Colonic mucosa (tissue), 4 donors: Measurements from ENCODE around the gene EMC1. TPM values are rescaled to one million over a fixed set of nuclear protein-coding genes. Genes with fewer than 3 reads are reported as not detected.
A peak's percentile ranks its signal among the peaks of the same experiment; 100 is the strongest.
"Not testable (repeated sequence)": the region's sequence is repeated elsewhere in the genome, so short reads cannot be mapped to it uniquely, and the experiment has no call there.

Experiments
- DNase-seq: peaks from one replicate; pipeline ENCODE4 v3.0.0-alpha.2; 2020
- H3K27ac ChIP-seq: fragments of 200-600 bp; one replicate; pipeline ENCODE4 v1.8.0; 2021
- H3K27me3 ChIP-seq: fragments of 200-600 bp; one replicate; pipeline ENCODE4 v1.8.0; 2021
- H3K36me3 ChIP-seq: fragments of 200-600 bp; one replicate; pipeline ENCODE4 v1.8.0; 2021
- H3K4me1 ChIP-seq: fragments of 200-600 bp; one replicate; pipeline ENCODE4 v1.8.0; 2021; ENCODE audit warnings: mild to moderate bottlenecking
- H3K4me3 ChIP-seq: fragments of 200-600 bp; one replicate; pipeline ENCODE4 v1.8.0; 2021
- H3K9ac ChIP-seq, 2 donors: one replicate each; pipeline ENCODE4 v1.7.0; 2013; ENCODE audit warnings: control low read depth in 2 of 2, low read depth in 2 of 2, low read length in 2 of 2
- H3K9me3 ChIP-seq: fragments of 200-600 bp; one replicate; pipeline ENCODE4 v1.8.0; 2021
- intact Hi-C: fragments of 100-400 bp; cut with DNase I; formaldehyde crosslinking; loops from one replicate; pipeline ENCODE4 v1.14.1; 2022
- total RNA-seq, 2 donors: library from RNA; stranded (reverse); fragmentation: NEBNext Ultra II Directional in 1 of 2; extraction: Animal tissue kit (Norgen Biotek cat#: 25700) in 1 of 2; gene quantifications; one replicate each; pipeline ENCODE4 v1.2.1, GENCODE V29; 2021
- TF ChIP-seq, protein P1 (sequence below): fragments of 200-600 bp; IDR thresholded peaks from one replicate; pipeline ENCODE4 v1.8.0; 2022; ENCODE audit warnings: antibody characterized with exemption, mild to moderate bottlenecking
- donor health status: healthy.
- donor health status: DM: no; HTN: no; CAD: no.
- donor health status: DM: no; HTN: no; CAD: no.

Gene EMC1
- 10 to 100 TPM; 35.3 to 51.1 TPM for total RNA-seq

DNA sequence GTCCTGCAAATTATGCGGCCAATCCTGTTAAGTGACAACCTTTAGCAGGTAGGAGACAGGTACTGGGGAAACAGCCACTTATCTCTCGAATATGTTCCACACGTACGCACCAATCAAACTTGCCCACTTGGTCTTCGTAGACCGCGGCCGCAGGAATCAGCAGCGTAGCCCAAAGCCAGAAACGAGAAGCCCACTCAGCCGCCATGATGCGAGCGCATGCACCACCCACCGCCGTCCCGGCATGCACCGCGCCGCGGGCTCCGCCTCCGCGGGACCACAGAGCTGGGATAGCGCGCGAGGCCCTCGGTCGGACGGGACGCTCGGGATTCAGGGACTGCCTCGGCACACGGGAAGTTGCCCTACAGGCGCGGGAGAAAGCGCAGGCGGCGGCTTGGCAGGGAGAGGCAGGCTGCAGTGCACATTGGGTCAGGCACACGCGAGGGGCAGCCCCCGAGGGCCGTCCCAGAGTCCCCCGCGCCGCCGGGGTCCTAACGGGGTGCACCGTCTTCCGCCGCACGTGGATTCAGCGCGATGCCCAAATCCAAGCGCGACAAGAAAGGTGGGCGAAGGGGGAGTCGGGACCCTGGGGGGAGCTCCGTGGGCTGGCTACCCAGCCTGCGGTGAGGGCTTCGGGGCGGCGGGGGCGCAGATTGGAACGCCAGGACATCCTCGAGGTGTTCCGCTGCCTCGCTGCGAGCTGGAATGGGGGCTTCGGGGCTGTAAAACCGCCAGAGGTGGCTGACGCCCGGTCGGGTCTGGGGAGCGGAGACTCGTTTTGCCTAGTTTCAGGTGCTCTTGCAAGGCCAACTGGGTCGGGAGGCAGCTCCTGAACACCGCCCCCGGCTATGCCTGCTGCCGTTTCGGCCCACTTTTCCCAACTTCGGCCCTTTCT lies at the start of gene EMC1, which contains the start of gene MRTO4:
EMC1 (minus strand) TSS at position 220 of the 892 bp plus-strand sequence; CDS start at position 205, 15 bp downstream.
MRTO4 (plus strand) TSS at position 501 of the 892 bp plus-strand sequence; CDS start at position 532, 31 bp downstream.
- intact Hi-C loops: no loop called here
- H3K27ac ChIP-seq: peak within 1 kb of the TSS; percentile 96
- H3K27me3 ChIP-seq: no peaks in the 10 kb centered on the region
- peak within 1 kb of the TSS; percentile 95 for H3K4me3 ChIP-seq
- DNase-seq: peak; percentile 93
- no peaks in the 10 kb centered on the region for H3K9me3 ChIP-seq
- H3K4me1 ChIP-seq: peaks cover 20% of the 10 kb centered on the region
- no peaks in the 10 kb centered on the region for H3K36me3 ChIP-seq
- peak within 1 kb of the TSS; percentile 91 to 97 for H3K9ac ChIP-seq
- TF ChIP-seq, protein P1, sequence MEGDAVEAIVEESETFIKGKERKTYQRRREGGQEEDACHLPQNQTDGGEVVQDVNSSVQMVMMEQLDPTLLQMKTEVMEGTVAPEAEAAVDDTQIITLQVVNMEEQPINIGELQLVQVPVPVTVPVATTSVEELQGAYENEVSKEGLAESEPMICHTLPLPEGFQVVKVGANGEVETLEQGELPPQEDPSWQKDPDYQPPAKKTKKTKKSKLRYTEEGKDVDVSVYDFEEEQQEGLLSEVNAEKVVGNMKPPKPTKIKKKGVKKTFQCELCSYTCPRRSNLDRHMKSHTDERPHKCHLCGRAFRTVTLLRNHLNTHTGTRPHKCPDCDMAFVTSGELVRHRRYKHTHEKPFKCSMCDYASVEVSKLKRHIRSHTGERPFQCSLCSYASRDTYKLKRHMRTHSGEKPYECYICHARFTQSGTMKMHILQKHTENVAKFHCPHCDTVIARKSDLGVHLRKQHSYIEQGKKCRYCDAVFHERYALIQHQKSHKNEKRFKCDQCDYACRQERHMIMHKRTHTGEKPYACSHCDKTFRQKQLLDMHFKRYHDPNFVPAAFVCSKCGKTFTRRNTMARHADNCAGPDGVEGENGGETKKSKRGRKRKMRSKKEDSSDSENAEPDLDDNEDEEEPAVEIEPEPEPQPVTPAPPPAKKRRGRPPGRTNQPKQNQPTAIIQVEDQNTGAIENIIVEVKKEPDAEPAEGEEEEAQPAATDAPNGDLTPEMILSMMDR: no peak

DNA sequence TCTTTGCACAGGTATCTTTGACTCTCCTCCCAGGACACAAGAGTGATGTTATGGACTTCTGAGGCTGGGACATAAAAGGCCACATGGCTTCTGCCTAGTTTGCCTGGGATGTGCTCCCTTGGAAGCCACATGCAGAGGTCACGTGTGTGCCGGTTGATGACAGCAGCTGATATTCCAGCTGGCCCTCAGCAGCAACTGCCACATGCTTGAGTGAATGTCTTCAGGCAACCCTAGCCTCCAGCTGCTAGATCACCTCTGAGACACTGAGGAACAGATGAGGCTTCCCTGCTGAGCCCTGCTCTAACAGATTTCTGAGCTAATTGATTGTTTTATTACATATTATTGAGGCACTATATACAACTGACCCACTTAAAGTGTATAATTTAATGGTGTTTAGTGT lies 48.9 kb upstream of the EMC1 start:
- H3K27ac ChIP-seq: no peak overlapping the region
- no peaks in the 10 kb centered on the region for H3K27me3 ChIP-seq
- TF ChIP-seq, protein P1: no peak
- H3K4me3 ChIP-seq: no peak overlapping the region
- H3K9me3 ChIP-seq: no peaks in the 10 kb centered on the region
- intact Hi-C loops: no loop called here
- H3K4me1 ChIP-seq: no peaks in the 10 kb centered on the region
- no peaks in the 10 kb centered on the region for H3K36me3 ChIP-seq
- DNase-seq: no peak
- no peak overlapping the region for H3K9ac ChIP-seq

DNA sequence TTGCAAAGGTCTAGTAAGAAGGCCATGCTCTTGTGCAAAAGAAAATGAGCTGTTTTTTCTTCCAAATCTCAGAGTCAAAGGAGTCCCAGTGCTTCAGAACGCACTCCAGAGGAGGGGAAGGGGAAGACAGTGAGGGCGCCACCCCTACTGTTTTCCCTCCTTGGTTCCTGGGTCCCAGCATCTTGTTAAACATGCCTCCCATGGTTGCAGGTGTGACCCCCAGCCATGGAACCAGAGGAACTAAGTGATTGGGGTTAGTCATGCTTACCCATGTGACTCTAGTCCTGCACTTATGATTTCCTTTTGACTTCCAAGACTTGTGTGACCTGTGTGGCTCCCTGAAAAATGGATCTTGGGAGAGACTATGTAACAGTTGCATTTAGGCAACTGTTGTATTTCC lies 43.3 kb upstream of the EMC1 start:
- intact Hi-C loops: no loop called here
- H3K9ac ChIP-seq: no peak overlapping the region
- no peaks in the 10 kb centered on the region for H3K36me3 ChIP-seq
- H3K4me3 ChIP-seq: no peak overlapping the region
- no peaks in the 10 kb centered on the region for H3K9me3 ChIP-seq
- no peaks in the 10 kb centered on the region for H3K27me3 ChIP-seq
- TF ChIP-seq, protein P1: no peak
- H3K4me1 ChIP-seq: no peaks in the 10 kb centered on the region
- H3K27ac ChIP-seq: no peak overlapping the region
- DNase-seq: no peak

DNA sequence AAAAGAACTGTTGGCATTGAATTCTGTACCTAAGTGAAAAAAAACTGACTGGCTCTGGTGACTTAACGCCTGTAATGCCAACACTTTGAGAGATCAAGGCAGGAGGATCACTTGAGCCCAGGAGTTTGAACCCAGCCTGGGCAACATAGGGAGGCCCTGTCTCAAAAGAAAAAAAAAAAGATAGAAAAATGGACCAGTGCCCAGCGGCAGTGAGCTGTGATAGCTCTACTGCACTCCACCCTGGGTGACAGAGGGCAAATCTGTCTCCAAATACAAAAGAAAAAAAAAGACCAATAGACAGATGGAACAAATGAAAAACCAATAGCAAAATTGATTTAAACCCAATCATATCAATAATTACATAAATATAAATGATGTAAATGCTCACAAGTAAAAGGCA lies 37.9 kb upstream of the EMC1 start:
- H3K9me3 ChIP-seq: no peaks in the 10 kb centered on the region
- TF ChIP-seq, protein P1: no peak
- no peak for DNase-seq
- no peaks in the 10 kb centered on the region for H3K4me1 ChIP-seq
- no peaks in the 10 kb centered on the region for H3K27me3 ChIP-seq
- H3K9ac ChIP-seq: peak overlapping the region; percentile 73 to 84
- peak overlapping the region; percentile 76 for H3K27ac ChIP-seq
- H3K36me3 ChIP-seq: no peaks in the 10 kb centered on the region
- H3K4me3 ChIP-seq: peak overlapping the region; percentile 51
- intact Hi-C loops: no loop called here

DNA sequence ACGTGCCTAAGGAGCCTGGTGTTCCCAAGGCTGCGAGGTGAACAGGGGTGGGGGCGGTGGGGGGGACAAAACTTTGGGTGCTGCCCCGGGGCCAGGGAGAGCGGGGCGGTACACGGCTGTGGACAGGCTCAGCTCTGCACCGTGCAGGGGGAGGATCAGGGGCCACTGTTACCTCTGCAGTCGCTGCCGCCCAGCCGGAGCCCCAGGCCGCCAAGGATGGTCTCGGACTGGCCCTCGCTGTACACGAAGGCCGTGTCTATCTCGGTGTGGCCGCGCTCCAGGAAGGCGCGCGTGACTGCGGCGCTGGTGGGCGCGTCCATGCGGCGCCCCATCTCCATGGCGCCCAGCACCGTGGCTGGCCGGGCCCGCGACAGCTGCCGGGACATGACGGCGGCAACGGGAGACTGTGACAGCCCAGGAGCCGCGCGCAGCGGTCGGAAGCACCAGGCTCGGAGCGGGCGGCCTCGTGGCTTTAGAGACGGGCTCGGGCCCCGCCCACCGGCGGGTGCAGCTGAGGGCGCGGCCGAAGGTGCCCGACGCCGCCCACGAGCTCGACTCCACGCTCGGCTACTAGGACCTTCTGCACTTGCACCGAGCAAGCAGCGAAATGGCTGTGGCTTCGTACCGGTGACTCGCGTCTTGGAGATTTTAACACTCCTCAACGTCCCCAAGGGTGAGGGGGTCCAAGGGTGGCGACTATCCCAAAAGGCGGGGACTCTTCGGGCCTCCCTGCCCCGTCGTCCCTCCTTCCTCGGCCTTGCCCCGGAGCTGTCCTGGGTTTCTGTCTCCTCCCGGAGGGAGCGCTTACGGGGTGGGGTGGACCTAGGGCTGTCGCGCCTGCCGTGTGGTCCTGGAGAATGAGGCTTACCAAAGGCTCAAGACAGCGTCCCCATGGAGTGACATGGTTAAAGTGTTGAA lies 37.3 kb upstream of the EMC1 start, which contains the start of gene AKR7A3:
AKR7A3 (minus strand) TSS at position 447 of the 918 bp plus-strand sequence; CDS start at position 386, 61 bp downstream.
- Histone ChIP-seq H3K27ac (peak within 1 kb of the TSS; percentile 76), H3K4me3 (peak within 1 kb of the TSS; percentile 51), H3K9ac (peak within 1 kb of the TSS; percentile 73 to 84)
- H3K9me3 ChIP-seq, H3K27me3 ChIP-seq, H3K36me3 ChIP-seq, intact Hi-C loops, H3K4me1 ChIP-seq: not testable (repeated sequence)
- DNase-seq: peak; percentile 85
